Measurements from ENCODE around the gene PDE8B. TPM values are rescaled to one million over a fixed set of nuclear protein-coding genes. Genes with fewer than 3 reads are reported as not detected.

PDE8B gene
- polyA plus RNA-seq, 1 of the 3 experiments (the other 2 are of a cell fraction), result not detected

GRCh38 chr5:77319117-77319804 lies 108.8 kb downstream of the PDE8B start:
- TF ChIP-seq MEF2A (IDR thresholded peaks at IDR 0.05; ENCODE audit: borderline replicate concordance, low read depth) (no peak), IRF3 (IDR thresholded peaks at IDR 0.05; ENCODE audit: low read depth, low read length) (no peak), CTCF (IDR thresholded peaks at IDR 0.05) (no peak), TCF12 (IDR thresholded peaks at IDR 0.05) (no peak), GATA2 (CRISPR knock-in tag; IDR thresholded peaks at IDR 0.05) (no peak), RFX5 (IDR thresholded peaks at IDR 0.05; ENCODE audit: low read length) (no peak), TEAD4 (IDR thresholded peaks at IDR 0.05; ENCODE audit: borderline replicate concordance, insufficient read depth) (no peak), SIN3A (IDR thresholded peaks at IDR 0.05; ENCODE audit: borderline replicate concordance, low read depth, low read length) (no peak), FOSL2 (IDR thresholded peaks at IDR 0.05; ENCODE audit: borderline replicate concordance, low read depth) (no peak), FOXM1 (IDR thresholded peaks at IDR 0.05; ENCODE audit: low read depth) (no peak)
- TF ChIP-seq, protein P1, sequence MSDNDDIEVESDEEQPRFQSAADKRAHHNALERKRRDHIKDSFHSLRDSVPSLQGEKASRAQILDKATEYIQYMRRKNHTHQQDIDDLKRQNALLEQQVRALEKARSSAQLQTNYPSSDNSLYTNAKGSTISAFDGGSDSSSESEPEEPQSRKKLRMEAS (IDR thresholded peaks at IDR 0.05; ENCODE audit: low read depth), result no peak
- H3K27ac ChIP-seq (ENCODE audit: low read depth in 2 of 2, low read length in 1 of 2), result no peak overlapping the region
- no peaks in the 10 kb centered on the region for H3K79me2 ChIP-seq (ENCODE audit: insufficient read depth)
- CTCF ChIA-PET, result interaction anchor here (0.9 to 1.6 kb wide), 6 partner anchors 8 to 175 kb away, joined by 3 to 4 read pairs (median 3); no protein-coding TSS in a partner anchor
- POLR2A ChIA-PET, result no interaction called here
- H3K4me1 ChIP-seq (ENCODE audit: control insufficient read depth in 1 of 2, insufficient read depth in 2 of 2, low read depth in 1 of 2, low read length in 1 of 2), result peaks cover 0 to 5% of the 10 kb centered on the region in 2 experiments; a peak in 1 of 4 replicates
- H3K4me2 ChIP-seq, result no peak overlapping the region
- H3K4me3 ChIP-seq (ENCODE audit: low read depth in 2 of 2, low read length in 1 of 2), result no peak overlapping the region
- H3K36me3 ChIP-seq (replicated peaks in 1 of 2; ENCODE audit: control insufficient read depth in 1 of 2, insufficient read depth in 2 of 2, low read length in 1 of 2), result no peaks in the 10 kb centered on the region
- H3F3A ChIP-seq (replicated peaks; ENCODE audit: insufficient read depth), result no peaks in the 10 kb centered on the region
- H3K9ac ChIP-seq, result no peak overlapping the region
- no peak overlapping the region for H2AFZ ChIP-seq (ENCODE audit: low read depth)
- 66% methylated on average over 5 of the region's 5 CpGs for WGBS (ENCODE audit: low lambda C conversion rate)
- no peaks in the 10 kb centered on the region for H3K9me3 ChIP-seq
- no peaks in the 10 kb centered on the region for H3K9me2 ChIP-seq
- no peaks in the 10 kb centered on the region; the same call in 1 of the 2 replicates for H3K27me3 ChIP-seq (ENCODE audit: insufficient read depth)
- H4K20me1 ChIP-seq (ENCODE audit: insufficient read depth), result no peaks in the 10 kb centered on the region
- DNase-seq, result no peak

DNA sequence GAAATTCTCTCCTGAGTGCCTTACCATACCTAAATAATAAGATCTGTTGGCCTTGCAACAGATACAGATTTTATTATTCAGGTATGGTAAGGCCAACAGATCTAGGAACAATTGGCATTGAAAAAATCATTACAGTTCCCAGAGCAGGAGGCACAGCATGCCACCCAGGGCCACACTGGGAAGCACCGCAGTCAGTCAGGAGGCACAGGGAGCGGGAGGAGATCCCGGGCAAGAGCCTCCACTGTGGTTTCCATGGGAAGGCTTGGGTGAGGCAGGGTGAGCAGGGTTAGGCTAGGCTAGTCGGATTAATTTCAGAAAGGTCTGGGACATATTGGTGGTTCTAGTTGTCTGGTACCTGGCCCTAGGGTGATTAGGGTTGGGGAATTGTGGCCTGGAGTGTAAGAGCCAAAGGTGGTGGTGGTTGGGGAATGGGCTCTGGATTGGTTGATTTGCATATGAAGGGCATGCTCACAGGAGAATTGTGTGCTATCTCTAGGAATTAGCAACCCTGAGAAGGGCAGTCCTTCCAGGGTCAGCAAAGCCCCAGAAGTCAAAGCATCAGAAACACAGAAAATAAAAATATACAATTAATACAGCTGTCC lies 111.4 kb downstream of the PDE8B start:
- Histone ChIP-seq H3K79me2 (ENCODE audit: insufficient read depth) (no peaks in the 10 kb centered on the region), H3K27me3 (ENCODE audit: insufficient read depth) (no peaks in the 10 kb centered on the region; the same call in 1 of the 2 replicates), H3K36me3 (replicated peaks in 1 of 2; ENCODE audit: control insufficient read depth in 1 of 2, insufficient read depth in 2 of 2, low read length in 1 of 2) (no peaks in the 10 kb centered on the region), H3F3A (replicated peaks; ENCODE audit: insufficient read depth) (no peaks in the 10 kb centered on the region), H3K9ac (no peak overlapping the region), H3K27ac (ENCODE audit: low read depth in 2 of 2, low read length in 1 of 2) (no peak overlapping the region), H3K9me3 (no peaks in the 10 kb centered on the region), H3K4me3 (ENCODE audit: low read depth in 2 of 2, low read length in 1 of 2) (no peak overlapping the region), H3K9me2 (no peaks in the 10 kb centered on the region), H3K4me1 (ENCODE audit: control insufficient read depth in 1 of 2, insufficient read depth in 2 of 2, low read depth in 1 of 2, low read length in 1 of 2) (peaks cover 0 to 5% of the 10 kb centered on the region in 2 experiments; a peak in 2 of 4 replicates), H3K4me2 (no peak overlapping the region), H2AFZ (ENCODE audit: low read depth) (no peak overlapping the region), H4K20me1 (ENCODE audit: insufficient read depth) (no peaks in the 10 kb centered on the region)
- 76% methylated on average over 4 of the region's 4 CpGs for WGBS (ENCODE audit: low lambda C conversion rate)
- CTCF ChIA-PET, result no interaction called here
- no peak for DNase-seq
- POLR2A ChIA-PET, result no interaction called here
- no peak for TF ChIP-seq RXRA (IDR thresholded peaks at IDR 0.05; ENCODE audit: borderline replicate concordance, low read depth)
- TF ChIP-seq MEF2A (IDR thresholded peaks at IDR 0.05; ENCODE audit: borderline replicate concordance, low read depth), result no peak
- TF ChIP-seq FOXM1 (IDR thresholded peaks at IDR 0.05; ENCODE audit: low read depth), result no peak
- TF ChIP-seq EP300 (IDR thresholded peaks at IDR 0.05; ENCODE audit: borderline replicate concordance in 1 of 2, low read depth in 1 of 2, low read length in 1 of 2), result no peak
- TF ChIP-seq FOXJ3 (CRISPR knock-in tag; IDR thresholded peaks at IDR 0.05), result no peak
- TF ChIP-seq, protein P2, sequence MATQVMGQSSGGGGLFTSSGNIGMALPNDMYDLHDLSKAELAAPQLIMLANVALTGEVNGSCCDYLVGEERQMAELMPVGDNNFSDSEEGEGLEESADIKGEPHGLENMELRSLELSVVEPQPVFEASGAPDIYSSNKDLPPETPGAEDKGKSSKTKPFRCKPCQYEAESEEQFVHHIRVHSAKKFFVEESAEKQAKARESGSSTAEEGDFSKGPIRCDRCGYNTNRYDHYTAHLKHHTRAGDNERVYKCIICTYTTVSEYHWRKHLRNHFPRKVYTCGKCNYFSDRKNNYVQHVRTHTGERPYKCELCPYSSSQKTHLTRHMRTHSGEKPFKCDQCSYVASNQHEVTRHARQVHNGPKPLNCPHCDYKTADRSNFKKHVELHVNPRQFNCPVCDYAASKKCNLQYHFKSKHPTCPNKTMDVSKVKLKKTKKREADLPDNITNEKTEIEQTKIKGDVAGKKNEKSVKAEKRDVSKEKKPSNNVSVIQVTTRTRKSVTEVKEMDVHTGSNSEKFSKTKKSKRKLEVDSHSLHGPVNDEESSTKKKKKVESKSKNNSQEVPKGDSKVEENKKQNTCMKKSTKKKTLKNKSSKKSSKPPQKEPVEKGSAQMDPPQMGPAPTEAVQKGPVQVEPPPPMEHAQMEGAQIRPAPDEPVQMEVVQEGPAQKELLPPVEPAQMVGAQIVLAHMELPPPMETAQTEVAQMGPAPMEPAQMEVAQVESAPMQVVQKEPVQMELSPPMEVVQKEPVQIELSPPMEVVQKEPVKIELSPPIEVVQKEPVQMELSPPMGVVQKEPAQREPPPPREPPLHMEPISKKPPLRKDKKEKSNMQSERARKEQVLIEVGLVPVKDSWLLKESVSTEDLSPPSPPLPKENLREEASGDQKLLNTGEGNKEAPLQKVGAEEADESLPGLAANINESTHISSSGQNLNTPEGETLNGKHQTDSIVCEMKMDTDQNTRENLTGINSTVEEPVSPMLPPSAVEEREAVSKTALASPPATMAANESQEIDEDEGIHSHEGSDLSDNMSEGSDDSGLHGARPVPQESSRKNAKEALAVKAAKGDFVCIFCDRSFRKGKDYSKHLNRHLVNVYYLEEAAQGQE (IDR thresholded peaks at IDR 0.05; ENCODE audit: low read depth, low read length), result no peak
- TF ChIP-seq, protein P3, sequence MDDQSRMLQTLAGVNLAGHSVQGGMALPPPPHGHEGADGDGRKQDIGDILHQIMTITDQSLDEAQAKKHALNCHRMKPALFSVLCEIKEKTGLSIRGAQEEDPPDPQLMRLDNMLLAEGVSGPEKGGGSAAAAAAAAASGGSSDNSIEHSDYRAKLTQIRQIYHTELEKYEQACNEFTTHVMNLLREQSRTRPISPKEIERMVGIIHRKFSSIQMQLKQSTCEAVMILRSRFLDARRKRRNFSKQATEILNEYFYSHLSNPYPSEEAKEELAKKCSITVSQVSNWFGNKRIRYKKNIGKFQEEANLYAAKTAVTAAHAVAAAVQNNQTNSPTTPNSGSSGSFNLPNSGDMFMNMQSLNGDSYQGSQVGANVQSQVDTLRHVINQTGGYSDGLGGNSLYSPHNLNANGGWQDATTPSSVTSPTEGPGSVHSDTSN (IDR thresholded peaks at IDR 0.05), result no peak
- no peak for TF ChIP-seq TEAD4 (IDR thresholded peaks at IDR 0.05; ENCODE audit: borderline replicate concordance, insufficient read depth)

Data from SK-N-SH (cell line).